Medulla oblongata (tissue), 1 donor: ENCODE data around the gene GABRB2.
A peak's percentile ranks its signal among the peaks of the same experiment; 100 is the strongest.
"Not testable (repeated sequence)": the region's sequence is repeated elsewhere in the genome, so short reads cannot be mapped to it uniquely, and the experiment has no call there.

ENCODE experiments used
- DNase-seq: peaks from one replicate; pipeline ENCODE4 v3.0.0-alpha.2; 2015; ENCODE audit errors: extremely low spot score

Gene GABRB2

GRCh38 chr5:161299053-161299452 lies 247.5 kb downstream of the GABRB2 start:
- DNase-seq: peak; percentile 38

GRCh38 chr5:161297388-161297787 lies 249.1 kb downstream of the GABRB2 start:
- DNase-seq: not testable (repeated sequence)

DNA sequence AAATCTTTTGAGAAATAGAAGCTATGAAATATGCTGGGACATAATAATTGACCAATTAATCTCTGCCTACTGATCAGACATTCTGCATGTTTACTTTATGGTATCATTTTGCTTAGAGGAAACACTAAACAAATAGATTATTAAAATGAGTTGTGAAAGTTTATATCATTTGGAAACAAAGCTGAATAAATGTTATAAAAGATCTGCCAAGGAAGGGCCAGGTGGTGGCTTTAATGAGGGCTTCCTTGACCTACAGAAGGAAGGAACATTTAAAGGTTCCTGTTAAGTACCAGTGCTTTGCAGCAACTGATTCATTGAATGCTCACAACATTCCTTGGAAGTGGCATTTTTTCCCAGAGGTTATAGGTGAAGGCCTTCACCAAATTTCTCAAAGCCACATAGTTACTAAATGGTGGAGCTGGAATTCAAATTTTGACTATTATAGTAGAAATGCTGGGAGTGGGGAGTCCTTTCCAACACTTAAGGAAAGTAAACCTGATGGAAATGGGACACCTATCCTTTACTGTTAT lies 250.7 kb downstream of the GABRB2 start:
- no peak for DNase-seq

DNA sequence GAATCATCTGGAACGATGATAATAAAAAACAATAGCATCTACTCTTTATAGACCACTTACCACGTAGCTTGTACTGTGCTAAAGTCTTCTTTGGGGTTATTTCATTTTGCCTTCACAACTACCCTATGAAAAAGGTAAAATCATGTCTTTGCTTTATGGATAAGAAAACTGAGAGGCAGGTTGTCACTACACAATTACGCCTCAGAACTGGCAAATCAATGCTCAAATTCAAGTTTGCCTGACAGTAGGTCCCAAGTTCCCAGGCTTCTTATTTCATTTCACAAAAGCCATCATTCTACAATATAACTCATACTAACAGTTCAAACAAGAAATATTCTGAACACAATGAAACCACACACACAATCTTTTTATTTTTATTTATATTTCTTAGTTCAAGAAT lies 258.5 kb downstream of the GABRB2 start:
- DNase-seq: no peak

- peak; percentile 8 for DNase-seq
Observed at GRCh38 chr5:161287436-161287835, 259.1 kb downstream of the GABRB2 start.

DNA sequence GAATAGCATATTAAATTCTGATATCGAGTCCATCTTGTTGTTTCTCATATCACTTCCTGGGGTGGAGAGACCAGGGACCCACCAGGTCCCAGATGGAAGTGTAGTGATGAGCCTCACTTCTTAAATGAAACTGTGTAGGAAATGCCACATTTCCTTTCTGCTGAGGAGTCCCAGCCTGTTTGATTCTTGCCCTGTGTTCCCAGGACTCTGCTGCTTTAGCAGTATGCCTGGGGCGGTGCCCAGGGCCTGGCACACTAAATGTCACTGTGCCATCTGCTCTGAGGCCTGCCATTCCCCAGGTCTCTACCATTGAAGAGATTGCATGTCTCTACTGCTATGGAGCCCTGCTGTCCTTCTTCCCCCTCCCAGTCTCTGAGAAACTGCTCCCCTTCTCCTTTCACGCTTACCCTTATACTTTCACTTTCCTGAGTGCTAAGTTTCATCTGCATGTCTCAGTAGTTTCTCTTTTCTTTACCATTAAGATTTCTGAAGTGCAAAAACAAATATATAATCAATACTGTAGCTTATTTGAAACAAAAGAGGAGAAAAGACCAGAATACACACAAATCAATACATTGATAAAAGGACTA lies 260.4 kb downstream of the GABRB2 start:
- peak; percentile 22 for DNase-seq

- DNase-seq: no peak
Observed at GRCh38 chr5:161284445-161284844, 262.1 kb downstream of the GABRB2 start.

DNA sequence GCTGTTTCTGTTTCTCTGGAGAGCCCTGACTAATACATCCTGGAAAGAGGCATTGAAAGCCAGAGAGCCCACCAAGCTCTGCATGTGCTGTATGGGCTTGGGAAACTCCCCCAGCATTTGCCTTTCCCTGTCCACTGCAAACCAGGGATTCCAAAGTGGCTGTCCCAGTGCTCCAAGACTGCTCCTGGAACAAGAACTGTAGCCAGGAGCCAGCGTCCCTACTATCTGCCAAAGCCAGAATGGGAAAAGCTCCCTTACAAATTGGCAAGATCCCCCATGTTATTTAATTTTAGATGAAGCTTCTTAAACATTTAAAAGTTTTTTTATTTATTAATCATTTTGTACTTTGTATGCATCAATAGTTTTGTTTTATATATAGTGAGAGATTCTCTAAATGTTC lies 263.2 kb downstream of the GABRB2 start:
- DNase-seq: peak; percentile 26

DNA sequence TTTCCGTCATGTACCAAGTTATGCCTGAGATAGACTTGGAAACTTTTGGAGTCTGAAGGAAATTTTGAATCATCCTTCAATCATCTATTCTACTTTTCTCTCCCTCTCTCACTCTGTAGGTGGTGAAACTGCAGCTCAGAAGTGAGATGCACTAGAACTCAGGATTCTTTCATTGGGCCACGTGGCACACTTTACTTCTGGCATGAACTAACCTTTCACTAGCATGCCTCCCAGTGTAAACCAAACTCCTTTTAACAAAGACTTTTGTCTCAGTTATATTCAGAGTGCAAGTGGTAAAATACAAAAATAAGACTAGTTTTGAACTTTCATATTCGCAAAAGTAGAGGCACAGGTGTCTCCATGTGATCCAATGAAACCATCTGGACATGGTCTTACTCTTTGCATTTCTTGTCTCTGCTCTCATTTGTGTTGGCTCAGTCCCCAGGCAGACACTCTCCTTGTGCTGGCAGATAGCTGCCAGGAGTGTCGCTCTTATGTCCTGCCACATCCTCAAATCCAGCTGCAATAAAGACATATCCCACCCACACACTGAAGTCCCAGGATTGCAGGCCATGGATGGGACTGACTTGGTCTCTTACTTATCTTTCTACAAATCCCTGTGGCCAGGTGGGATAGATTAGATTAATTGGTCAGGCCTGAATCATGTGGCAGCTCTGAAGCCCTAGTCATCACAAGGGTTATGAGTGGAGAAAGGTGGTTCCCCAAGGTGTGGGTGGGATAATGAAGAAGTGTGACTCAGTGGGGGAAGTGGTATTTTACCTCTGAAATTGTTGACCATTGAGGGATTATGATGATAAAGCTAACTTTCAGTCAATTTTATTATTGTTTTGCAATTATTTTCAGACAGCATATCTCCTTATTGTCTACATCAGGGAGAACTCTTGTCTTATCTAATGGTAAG lies 267.5 kb downstream of the GABRB2 start:
- DNase-seq: no peak

- DNase-seq: no peak
Observed at GRCh38 chr5:161277011-161277410, 269.5 kb downstream of the GABRB2 start.

- no peak for DNase-seq
Observed at GRCh38 chr5:161274951-161275350, 271.6 kb downstream of the GABRB2 start.

DNA sequence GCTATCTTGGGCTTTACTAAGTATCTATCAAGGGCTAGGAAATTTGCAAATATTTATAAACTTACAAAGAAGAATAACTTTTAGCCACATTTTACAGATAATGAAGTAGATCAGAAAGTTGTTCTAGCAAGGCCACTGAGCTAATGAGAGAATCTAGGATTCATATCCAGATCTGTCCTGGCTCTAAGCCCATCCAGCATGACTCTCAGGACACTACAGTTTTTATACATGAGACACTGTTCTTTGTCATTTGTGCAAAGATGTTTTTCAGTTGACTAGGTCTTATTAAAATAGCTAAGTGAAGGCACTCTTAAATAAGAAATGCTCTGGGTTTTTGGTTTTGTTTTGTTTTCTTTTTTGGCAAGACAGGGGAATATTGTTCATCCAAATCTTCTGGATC lies 273.1 kb downstream of the GABRB2 start:
- no peak for DNase-seq

GRCh38 chr5:161271816-161272215 lies 274.7 kb downstream of the GABRB2 start:
- DNase-seq: no peak

- no peak for DNase-seq
Observed at GRCh38 chr5:161269125-161269524, 277.4 kb downstream of the GABRB2 start.

- no peak for DNase-seq
Observed at GRCh38 chr5:161266954-161267353, 279.6 kb downstream of the GABRB2 start.

DNA sequence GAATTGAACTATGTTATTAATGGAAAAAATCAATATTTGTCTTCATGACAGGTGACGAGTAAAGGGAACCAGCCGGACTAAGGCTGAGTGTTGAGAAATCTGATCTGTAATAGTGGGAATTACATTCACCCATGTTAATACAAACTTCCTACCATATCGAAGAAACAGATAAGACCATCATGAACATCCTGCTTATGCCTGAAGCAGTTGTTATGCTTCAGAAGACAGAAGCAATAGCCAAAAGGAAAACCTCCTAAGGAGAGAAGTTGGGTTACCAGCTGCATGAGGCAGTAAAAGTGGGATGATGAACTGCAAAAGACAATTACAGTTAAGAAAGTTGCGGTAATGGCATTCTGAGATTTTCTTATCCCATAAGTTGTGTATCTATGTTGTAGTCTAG lies 281.5 kb downstream of the GABRB2 start:
- no peak for DNase-seq

GRCh38 chr5:161263191-161263590 lies 283.3 kb downstream of the GABRB2 start:
- no peak for DNase-seq

DNA sequence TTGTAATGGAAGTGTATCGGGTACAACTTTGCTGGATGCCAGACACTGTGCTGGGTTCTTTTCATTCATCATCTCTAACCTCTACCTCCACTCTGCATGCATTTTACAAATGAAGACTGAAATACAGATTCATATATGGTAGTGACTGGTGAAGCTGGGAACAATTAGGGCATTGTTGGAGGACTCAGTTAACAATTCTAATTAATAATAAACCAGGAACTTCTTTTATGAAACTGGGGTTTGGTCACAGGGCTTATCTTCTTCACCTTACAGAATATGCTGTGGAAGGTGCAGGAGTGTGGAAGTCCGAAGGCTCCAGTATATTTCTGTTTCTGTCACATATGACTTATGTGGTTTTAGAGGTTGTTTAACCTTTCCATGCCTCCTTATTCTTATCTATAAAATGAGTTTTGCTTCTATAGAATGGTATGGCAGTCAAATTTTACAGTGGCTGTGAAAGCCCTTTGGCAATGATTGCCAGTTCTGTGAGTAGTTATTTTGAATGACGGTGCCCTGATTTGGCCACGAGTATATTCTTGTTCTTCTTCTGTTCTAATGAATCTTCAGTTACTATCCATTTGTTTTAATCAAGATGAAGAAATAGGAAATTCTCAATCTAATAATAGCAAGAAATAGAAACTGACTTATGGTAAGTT lies 284.7 kb downstream of the GABRB2 start:
- no peak for DNase-seq

DNA sequence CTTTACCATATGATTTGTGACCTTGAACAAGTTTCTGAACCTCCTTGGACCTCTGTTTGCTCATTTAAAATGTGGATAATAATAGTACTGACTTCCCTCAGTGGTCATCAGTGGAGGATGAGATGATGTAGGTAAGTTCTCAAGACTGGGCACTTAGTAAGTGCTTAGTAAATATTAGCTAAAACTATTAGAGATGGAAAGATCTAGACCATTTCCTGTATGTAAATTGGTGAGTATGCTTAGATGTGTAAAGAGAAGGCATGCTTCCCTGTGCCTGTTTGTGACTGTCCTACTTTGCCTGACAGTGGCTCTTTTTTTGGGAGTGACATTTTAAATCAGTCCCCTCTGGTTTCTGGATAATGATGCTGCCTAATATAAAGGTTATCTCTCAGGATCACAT lies 288.1 kb downstream of the GABRB2 start:
- no peak for DNase-seq

DNA sequence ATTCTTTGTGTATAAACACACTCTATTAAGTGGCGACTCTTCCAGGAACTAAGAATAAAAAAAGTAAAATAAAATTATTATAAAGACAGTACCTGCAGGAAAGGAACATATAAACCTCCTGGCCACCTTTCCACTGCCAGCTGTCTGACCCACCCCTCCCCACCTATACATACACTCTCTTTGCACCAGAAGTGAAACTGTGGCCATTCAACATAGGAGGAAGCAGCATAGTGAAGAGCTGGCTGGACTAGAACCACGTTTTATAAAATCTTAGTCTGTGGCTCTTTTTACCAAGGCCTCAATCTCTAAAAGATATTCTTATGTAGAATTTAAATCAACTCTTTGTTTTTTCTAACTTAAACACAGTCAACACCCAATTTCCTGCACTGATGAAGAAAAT lies 289.6 kb downstream of the GABRB2 start:
- no peak for DNase-seq

DNA sequence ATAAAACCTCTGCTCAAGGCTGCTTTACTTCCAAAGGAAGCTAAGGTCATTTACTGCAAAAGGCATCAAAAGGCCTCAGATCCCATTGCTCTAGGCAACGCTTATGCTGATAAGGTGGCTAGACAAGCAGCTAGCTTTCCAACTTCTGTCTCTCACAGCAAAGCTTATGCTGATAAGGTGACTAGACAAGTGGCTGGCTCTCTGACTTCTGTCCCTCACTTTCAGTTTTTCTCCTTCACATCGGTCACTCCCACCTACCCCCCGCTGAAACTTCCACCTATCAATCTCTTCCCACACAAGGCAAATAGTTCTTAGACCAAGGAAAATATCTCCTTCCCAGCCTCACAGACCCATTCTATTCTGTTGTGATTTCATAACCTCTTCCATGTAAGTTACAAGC lies 293.6 kb downstream of the GABRB2 start:
- DNase-seq: not testable (repeated sequence)

- no peak for DNase-seq
Observed at GRCh38 chr5:161246749-161247148, 299.8 kb downstream of the GABRB2 start.
